ENCODE measurements around the gene PAOX.

GRCh38 chr10:133438711-133439273, 59.7 kb downstream of the PAOX start:
- TF ChIP-seq CTCF (IDR thresholded peaks at IDR 0.05) (no peak), POLR2A (IDR thresholded peaks at IDR 0.05) (no peak), POLR2AphosphoS5 (IDR thresholded peaks at IDR 0.05; ENCODE audit: insufficient read depth in 1 of 2, low read depth in 1 of 2) (no peak)
